HG02623 (cell line): ENCODE data around the gene STH.

ENCODE experiments used
- ATAC-seq: cut with Tn5 transposase; IDR thresholded peaks from one replicate; pipeline ENCODE4 v1.9.1; 2021; ENCODE audit warnings: moderate library complexity; ENCODE audit not compliant: unreplicated experiment

The STH gene

GRCh38 chr17:46025060-46025459, 26.0 kb downstream of the STH start:
- ATAC-seq = no peak

DNA sequence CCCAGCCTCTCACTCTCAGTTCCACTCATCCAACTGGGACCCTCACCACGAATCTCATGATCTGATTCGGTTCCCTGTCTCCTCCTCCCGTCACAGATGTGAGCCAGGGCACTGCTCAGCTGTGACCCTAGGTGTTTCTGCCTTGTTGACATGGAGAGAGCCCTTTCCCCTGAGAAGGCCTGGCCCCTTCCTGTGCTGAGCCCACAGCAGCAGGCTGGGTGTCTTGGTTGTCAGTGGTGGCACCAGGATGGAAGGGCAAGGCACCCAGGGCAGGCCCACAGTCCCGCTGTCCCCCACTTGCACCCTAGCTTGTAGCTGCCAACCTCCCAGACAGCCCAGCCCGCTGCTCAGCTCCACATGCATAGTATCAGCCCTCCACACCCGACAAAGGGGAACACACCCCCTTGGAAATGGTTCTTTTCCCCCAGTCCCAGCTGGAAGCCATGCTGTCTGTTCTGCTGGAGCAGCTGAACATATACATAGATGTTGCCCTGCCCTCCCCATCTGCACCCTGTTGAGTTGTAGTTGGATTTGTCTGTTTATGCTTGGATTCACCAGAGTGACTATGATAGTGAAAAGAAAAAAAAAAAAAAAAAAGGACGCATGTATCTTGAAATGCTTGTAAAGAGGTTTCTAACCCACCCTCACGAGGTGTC, 26.6 kb downstream of the STH start:
- ATAC-seq = no peak

DNA sequence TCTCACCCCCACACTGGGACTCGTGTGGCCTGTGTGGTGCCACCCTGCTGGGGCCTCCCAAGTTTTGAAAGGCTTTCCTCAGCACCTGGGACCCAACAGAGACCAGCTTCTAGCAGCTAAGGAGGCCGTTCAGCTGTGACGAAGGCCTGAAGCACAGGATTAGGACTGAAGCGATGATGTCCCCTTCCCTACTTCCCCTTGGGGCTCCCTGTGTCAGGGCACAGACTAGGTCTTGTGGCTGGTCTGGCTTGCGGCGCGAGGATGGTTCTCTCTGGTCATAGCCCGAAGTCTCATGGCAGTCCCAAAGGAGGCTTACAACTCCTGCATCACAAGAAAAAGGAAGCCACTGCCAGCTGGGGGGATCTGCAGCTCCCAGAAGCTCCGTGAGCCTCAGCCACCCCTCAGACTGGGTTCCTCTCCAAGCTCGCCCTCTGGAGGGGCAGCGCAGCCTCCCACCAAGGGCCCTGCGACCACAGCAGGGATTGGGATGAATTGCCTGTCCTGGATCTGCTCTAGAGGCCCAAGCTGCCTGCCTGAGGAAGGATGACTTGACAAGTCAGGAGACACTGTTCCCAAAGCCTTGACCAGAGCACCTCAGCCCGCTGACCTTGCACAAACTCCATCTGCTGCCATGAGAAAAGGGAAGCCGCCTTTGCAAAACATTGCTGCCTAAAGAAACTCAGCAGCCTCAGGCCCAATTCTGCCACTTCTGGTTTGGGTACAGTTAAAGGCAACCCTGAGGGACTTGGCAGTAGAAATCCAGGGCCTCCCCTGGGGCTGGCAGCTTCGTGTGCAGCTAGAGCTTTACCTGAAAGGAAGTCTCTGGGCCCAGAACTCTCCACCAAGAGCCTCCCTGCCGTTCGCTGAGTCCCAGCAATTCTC, 27.4 kb downstream of the STH start:
- ATAC-seq = no peak

DNA sequence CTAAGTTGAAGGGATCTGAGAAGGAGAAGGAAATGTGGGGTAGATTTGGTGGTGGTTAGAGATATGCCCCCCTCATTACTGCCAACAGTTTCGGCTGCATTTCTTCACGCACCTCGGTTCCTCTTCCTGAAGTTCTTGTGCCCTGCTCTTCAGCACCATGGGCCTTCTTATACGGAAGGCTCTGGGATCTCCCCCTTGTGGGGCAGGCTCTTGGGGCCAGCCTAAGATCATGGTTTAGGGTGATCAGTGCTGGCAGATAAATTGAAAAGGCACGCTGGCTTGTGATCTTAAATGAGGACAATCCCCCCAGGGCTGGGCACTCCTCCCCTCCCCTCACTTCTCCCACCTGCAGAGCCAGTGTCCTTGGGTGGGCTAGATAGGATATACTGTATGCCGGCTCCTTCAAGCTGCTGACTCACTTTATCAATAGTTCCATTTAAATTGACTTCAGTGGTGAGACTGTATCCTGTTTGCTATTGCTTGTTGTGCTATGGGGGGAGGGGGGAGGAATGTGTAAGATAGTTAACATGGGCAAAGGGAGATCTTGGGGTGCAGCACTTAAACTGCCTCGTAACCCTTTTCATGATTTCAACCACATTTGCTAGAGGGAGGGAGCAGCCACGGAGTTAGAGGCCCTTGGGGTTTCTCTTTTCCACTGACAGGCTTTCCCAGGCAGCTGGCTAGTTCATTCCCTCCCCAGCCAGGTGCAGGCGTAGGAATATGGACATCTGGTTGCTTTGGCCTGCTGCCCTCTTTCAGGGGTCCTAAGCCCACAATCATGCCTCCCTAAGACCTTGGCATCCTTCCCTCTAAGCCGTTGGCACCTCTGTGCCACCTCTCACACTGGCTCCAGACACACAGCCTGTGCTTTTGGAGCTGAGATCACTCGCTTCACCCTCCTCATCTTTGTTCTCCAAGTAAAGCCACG, 28.3 kb downstream of the STH start:
- no peak for ATAC-seq

DNA sequence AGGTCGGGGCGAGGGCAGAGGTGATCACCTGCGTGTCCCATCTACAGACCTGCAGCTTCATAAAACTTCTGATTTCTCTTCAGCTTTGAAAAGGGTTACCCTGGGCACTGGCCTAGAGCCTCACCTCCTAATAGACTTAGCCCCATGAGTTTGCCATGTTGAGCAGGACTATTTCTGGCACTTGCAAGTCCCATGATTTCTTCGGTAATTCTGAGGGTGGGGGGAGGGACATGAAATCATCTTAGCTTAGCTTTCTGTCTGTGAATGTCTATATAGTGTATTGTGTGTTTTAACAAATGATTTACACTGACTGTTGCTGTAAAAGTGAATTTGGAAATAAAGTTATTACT, 28.9 kb downstream of the STH start:
- ATAC-seq = no peak

DNA sequence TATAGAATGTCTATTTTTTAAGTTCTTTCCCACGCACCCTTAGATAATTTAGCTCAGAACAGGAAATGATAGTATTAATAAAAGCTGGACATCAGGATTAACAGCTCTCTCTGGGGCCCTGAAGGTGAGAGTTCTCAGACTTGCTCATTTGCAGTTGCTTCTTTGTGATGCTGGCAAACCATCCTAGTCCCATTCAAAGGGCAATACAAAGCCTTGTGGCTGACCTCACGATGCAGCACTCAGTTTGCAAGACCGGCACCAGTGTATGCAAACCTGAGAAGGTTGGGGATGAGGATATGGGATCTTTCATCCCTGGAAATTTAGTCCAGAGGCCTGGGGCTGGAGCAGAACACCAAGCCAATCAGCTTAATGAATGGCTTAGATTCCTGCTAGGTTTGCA, 29.3 kb downstream of the STH start:
- ATAC-seq = no peak

DNA sequence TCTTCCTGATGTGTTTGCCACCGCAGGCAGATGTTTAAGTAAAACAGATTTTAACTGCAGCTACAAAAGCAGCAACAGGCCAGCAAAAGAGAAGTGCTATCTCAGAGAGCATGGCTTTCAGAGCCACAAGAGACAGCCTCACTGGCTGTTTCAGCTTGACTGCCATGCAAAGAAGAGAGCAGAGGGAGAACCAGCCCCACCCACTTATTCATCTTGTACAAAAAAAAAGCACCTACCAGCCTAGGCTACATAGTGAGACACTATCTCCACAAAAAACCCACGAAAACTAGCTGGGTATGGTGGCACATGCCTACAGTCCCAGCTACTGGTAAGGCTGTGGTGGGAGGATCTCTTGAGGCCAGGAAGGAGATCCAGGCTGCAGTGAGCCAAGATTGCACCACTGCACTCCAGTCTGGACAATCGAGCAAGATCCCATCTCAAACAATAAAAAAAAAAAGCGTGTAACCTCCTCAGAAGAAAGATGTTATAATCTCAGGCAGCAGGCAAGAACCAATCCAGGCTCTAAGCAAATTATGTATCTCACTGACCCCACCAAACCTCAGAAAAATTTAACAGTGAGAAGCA, 30.0 kb downstream of the STH start:
- no peak for ATAC-seq

DNA sequence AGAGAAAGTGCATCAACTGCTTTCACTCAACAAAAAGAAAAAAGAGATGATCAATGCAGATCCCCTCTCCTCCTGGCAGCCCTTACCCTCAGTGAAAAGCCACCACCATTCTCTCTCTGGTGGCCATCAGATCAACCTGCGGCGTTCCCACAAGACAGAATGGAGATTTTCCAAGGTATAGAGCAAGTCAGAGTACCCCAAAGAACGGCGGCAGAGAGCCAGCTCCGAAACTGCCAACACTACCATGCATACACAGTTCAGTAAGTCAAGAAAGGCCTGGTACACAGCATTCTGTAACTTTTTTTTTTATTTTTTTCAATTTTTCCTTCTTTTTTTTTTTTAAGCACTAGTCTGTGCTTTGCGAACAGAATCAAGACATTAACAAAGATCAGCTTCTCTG, 30.6 kb downstream of the STH start:
- no peak for ATAC-seq

- no peak for ATAC-seq
Measured at GRCh38 chr17:46030752-46031151, 31.7 kb downstream of the STH start.

GRCh38 chr17:46031440-46031839, 32.4 kb downstream of the STH start:
- ATAC-seq = no peak

GRCh38 chr17:46031920-46032319, 32.9 kb downstream of the STH start:
- no peak for ATAC-seq

DNA sequence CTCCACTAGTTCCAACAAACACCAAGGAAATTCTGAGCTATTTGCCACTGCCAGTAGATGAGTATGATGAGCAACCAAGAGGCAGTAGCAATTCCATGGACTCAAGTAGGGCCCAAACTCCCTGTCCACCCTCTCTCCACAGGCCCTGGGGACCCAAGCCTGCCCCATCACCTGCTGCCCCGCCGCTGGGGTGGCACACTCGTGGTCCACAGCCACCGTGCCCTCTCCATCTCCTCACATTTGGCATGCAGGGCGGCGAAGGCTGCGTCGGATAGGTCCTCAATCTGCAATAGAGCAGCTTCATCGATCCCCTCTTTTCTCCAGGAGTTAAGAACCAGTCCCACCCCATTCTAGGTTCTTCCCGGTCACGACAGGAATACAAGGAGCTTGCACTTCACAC, 33.9 kb downstream of the STH start:
- ATAC-seq = no peak

- no peak for ATAC-seq
Measured at GRCh38 chr17:46033392-46033791, 34.3 kb downstream of the STH start.

DNA sequence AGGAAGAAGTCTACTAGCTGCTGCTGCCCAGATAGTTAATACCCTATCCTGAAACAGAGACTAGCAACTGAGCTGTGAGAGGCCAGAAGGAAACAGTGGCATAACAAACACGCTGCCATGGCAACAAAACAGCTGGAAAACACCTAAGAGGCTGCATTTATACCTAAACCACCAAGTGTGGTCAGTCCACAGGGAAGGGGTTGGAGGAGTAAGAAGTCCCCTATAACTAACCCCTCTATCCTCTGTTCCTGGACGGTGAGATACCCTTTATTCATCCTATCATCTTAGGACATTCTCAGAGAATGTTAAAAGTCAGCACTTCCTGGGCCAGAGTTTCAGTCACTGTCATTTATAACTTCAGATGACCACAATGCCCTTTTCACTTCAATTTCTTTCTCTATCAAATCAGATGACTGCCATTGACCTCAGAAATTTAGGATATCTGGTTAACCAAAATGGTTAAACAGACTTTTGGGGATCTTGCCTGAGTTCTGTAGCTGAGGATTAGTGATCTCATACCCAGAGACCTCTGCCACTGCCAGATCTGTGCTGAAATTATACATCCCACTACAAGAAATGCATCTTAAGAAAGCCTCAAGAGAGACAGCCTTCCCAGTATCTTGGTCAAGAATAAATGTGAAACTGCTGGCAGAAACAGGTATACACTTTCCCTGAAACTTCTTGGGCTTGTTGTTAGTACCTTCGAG, 36.2 kb downstream of the STH start:
- ATAC-seq = no peak

DNA sequence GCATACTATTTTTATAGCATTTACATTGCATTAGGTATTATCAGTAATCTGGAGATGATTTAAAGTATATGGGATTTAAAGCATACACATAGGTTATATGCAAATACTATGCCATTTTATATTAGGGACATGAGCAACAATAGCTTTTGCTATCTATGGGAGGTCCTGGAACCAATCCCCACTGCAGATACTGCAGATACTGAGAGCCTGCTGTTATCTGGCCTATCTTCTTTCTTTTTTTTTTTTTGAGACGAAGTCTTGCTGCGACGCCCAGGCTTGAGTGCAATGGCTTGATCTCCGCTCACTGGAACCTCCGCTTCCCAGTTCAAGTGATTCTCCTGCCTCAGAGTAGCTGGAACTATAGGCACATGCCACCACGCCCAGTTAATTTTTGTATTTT, 37.4 kb downstream of the STH start:
- ATAC-seq = no peak

DNA sequence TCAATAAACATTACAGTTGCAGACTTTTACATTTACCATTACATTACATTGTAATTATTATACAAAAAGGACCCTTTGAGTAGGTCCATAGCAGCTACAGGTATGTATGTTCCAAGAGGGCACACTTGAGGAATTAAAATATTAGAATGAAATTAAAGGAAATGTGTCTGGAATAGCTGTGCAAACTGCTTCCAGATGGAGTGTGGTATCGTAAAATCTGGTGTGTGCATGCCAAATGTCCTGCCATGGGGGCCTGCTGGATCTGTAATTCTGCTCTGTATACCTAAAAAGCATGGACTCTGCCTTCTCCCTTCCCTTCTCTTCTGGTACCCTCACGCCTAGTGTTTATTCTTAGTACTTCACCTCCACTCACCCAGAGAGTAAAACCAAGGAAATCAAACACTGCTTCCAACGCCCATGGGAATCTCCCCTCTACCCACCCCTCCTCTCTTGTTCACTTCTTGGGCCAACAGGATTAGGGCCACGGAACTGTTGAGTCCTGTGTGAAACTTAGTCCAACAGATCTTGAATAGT, 38.7 kb downstream of the STH start:
- no peak for ATAC-seq

GRCh38 chr17:46038414-46038813, 39.4 kb downstream of the STH start:
- no peak for ATAC-seq

DNA sequence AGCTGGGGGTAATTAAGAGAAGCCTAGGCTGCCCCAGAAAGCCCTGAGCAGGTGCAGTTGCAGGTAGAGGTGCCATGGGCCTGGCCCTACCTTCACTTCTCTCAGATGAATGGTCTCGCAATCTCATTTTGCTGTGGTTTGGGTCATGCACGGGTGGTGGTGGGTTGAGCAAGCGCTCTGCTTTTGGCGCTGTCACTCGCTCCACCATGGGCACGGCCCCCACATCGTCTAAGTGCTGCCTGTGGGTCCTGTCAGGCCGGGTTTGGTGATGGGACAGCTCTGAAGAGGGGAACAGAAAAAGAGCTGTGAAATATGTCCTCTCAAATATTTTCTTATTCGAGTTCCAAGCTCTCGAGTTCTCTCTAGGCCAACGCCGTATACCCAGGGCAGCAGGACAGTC, 39.9 kb downstream of the STH start:
- ATAC-seq = no peak

DNA sequence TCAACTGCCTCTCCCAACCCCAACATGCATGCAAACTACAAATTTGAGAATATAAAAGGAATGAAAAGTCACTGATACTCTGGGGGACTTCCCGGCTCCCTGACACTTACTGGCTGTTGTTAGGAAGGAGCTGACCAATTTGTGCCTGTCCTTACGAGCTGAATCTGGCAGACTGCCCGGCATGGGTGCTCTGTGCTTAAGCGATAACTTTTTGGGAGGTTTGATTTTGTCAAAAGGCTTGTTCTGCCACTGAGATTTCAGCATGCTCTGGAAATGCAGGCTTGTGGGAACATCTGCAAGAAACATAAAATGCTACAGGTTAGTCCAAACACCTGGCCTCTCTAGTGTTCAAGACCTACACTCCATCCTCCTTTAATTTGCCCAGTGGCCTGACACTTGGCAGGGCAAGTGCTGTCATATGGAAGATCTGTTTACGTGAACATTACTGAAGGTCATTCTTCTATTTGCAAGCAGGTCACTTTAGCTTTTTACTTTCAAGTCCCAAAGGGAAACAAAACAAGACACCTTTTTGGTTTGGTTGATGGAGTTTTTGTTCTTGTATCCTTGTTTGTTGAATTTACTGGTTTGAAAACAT, 40.6 kb downstream of the STH start:
- no peak for ATAC-seq

GRCh38 chr17:46042246-46042645, 43.2 kb downstream of the STH start:
- ATAC-seq = no peak
